GM19099 (cell line): Measurements from ENCODE around the gene KLK4.

ENCODE experiments used
- POLR2A ChIP-seq: IDR thresholded peaks from 3 replicates; pipeline ENCODE4 v1.6.1; 2011; ENCODE audit warnings: low read depth; ENCODE audit not compliant: insufficient read length; ENCODE audit errors: extremely low read depth

KLK4 gene, protein sequence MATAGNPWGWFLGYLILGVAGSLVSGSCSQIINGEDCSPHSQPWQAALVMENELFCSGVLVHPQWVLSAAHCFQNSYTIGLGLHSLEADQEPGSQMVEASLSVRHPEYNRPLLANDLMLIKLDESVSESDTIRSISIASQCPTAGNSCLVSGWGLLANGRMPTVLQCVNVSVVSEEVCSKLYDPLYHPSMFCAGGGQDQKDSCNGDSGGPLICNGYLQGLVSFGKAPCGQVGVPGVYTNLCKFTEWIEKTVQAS

DNA sequence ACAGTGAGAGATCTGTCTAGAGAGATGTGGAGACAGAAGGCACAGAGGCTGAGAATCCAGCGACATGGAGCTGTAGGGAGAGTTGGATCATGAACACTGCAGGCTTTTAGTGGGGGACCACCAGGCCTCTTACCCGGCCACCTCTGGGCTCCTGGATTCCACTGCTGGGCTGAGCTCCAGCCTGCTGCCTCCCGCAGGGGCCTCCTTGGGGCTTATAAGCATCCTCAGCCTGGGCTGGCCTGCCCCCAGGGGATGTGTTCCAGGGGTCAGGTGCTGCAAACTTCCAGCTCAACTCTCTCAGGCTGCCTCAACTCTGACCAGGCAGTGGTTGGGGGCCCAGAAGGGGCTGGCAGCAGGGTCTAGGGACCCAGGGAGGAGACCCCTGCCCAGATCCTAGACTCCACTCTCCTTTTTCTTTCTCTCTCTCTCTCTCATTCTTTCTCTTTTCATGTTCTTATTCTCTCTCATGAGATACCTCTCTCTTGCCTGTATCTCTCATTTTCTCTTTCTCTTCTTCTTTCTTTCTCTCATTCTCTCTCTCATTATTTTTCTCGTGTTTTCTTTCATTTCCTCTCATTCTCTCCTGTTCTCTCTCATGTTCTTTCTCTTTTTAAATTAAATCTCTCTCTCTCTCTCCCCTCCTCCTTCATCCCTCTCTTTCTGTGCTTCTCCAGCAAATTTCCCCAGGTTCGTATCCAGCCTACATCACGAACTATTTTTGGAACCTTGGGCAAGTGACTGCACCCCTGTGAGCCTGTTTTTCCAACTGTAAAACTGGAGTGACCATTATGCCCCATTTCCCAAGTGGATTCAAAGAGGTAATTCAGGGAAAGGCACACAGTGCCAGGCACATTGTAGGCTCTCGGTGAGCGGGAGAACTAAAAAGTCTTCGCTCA lies at the start of gene KLK4:
Gene KLK4, minus strand, starts transcription at position 190 of the 896 bp plus-strand sequence. CDS start 657 bp downstream, outside the sequence.
- TF ChIP-seq POLR2A = no peak

DNA sequence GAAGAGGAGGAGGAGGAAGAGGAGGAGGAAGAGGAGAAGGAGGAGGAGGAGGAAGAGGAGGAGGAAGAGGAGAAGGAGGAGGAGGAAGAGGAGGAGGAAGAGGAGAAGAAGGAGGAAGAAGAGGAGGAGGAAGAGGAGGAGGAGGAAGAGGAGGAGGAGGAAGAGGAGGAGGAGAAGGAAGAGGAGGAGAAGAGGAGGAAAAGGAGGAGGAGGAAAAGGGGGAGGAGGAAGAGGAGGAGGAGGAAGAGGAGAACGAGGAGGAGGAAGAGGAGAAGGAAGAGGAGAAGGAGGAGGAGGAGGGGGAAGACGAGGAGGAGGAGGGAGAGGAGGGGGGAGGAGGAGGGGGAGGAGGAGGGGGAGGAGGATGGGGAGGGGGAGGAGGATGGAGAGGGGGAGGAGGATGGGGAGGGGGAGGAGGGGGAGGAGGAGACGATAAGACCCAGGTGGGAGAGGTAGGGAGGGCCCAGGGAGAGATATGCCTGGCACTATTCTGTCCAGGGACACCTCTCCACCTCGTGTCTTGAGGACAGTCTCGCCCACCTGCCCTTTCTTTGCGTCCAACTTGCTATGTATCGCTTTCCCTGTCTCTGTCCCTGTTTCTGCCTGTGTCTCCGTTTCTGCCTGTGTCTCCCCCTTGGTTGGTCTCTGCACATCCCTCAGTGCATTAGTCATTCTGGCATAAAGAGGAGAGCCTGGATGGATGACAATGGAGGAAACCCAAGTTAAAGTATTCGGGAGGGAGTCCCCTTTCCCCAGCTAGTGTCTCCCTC lies 48.7 kb upstream of the KLK4 start:
- TF ChIP-seq POLR2A = no peak

DNA sequence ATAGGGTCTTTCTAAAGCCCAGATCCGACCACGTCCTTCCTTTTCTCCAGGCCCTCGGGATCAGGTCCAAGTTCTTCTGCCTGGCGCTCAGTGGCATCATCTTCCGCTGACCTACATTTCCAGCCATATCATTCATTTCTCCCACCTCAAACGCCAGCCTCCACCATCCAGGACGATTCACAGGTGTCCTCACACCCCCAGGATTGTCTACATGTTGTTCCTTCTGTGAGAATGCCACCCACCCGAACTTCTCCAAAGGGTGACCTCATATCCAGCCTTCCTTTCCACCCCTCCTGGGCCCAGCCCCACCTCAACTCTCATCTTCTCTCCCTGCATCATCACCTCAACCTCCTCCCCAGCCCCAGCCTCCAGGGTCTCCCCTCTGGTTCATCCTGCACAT lies 46.4 kb upstream of the KLK4 start:
- TF ChIP-seq POLR2A = no peak

DNA sequence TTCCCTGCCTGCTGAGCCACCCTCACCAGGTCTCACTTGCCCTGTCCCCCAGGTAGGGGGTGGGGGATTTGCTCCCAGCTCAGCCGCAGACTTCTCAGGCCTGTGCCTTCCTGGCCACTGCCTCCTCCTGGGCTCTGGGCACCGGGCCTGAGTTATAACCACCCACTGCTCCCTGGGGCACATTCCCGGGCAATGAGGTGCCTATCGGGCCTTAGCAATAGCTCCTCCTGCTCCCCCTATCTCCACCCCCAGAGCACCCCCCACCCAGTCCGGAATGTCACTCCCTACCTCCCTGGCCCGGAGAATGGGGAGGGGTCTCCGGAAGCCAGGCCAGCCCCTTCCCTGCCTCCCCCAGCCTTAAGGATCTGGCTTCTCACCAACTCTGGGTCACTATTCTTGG lies 41.7 kb upstream of the KLK4 start, which contains the start of gene KLK5:
Gene KLK5, minus strand, starts transcription at position 129 of the 400 bp plus-strand sequence. CDS start 381 bp downstream, outside the sequence.
- no peak for TF ChIP-seq POLR2A

DNA sequence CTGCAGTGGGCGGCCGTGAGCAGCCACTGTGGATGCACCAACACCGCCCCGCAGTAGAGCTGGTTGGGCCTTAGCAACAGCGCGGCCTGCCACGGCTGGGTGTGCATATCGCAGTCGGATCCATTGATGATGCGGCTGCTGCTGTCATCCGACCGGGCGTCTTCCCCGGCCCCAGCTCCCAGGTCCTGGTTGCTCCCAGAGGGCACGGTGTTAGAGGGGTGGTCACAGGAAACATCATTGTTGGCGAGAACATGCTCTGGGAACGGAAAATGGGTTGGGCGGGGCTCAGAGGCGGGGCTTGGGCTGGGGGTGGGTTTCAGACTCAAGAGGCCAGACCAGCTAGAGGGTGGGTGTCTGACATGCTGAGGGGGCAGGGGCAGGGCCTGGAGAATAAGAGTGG lies 38.7 kb upstream of the KLK4 start:
- no peak for TF ChIP-seq POLR2A

DNA sequence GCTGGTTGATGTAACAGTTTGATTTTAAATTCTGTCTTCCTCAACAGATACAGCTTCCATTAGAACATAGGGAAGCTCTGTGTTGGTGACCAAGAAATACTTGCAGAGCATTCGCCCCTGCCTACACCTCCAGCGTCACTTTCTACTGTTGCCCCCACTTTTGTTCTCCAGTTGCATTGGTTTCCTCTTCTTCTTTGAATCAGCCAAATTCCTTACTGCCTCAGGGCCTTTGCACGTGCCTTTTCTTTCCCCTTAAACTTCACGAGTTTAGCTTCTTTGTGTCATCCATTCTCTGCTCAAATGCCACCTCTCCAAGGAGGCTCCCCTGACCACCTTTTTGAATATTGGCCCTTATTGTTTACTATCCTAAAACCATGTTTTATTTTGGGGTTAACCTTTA lies 35.9 kb upstream of the KLK4 start:
- TF ChIP-seq POLR2A = no peak

DNA sequence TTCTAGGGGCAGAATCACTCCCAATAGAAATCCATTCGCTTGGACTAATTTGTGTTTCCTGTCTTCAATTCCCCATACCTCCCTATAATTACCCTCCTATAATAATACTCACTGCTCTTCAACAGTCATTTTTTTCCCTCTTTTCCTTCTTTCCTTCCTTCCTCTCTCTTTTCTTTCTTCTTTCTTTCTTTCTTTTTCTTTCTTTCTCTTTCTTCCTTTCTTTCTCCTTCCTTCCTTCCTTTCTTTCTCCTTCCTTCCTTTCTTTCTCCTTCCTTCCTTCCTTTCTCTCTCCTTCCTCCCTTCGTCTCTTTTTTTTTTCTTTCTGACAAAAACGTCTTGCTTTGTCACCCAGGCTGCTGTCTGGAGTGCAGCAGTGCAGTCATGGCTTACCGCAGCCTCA lies 33.6 kb upstream of the KLK4 start:
- TF ChIP-seq POLR2A = no peak

DNA sequence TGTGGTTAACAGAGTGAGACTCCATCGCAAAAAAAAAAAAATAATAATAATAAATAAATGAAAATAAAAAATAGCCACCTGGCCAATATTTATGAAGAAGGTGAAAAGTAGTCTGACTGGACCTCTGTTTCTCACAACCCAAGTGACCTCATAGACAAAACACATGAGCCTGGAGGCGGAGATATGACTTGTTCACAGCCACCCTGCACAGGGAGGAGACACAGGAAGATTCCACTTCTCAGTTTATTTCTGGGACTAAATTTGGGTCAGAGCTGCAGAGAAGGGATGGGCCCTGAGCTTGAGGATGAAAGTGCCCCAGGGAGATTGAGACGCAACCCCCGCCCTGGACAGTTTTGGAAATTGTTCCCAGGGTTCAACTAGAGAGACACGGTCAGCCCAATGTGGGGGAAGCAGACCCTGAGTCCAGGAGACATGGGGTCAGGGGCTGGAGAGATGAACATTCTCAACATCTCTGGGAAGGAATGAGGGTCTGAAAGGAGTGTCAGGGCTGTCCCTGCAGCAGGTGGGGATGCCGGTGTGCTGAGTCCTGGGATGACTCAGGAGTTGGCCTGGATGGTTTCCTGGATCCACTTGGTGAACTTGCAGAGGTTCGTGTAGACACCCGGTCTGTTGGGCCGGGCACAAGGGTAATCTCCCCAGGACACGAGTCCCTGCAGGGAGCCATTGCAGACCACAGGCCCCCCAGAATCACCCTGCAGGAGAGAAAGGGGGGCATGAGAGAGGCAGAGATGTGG lies 32.1 kb upstream of the KLK4 start:
- TF ChIP-seq POLR2A = no peak

DNA sequence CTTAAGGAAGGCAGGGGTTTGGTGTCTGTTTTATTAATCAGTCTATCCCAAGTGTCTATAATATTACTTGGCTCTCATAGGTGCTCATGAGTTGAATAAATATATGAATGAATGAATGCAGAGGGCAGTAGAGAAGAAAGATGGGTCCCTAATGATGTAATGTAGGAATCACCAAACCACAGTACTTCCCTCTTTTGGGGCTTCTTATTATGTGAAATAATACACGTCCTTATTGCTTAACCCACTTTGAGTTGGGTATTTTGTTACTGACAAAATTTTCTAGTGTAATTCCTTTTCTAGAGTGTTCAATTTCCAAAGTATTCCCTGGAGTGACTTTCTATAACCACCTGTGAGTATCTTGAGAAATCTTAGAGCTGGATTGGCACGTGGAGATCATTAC lies 28.4 kb upstream of the KLK4 start:
- TF ChIP-seq POLR2A = no peak

DNA sequence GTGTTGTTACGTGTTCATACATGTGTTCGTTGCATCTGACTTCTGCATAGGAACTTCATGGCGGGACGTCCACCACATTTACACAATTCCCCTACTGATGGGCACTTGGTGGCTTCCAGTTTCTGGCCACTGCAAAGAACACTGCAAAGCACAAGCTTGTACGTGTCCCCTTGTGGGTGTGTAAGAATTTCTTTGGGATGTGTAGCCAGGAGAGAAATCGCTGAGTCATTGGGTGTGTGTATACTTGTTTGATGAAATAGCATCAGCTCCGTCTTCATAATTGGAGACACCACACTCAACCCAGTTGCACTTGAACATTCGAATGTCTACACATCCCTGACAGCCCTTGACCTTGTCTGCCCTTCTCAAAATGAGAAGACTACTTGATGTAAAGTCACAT lies 22.4 kb upstream of the KLK4 start:
- no peak for TF ChIP-seq POLR2A

DNA sequence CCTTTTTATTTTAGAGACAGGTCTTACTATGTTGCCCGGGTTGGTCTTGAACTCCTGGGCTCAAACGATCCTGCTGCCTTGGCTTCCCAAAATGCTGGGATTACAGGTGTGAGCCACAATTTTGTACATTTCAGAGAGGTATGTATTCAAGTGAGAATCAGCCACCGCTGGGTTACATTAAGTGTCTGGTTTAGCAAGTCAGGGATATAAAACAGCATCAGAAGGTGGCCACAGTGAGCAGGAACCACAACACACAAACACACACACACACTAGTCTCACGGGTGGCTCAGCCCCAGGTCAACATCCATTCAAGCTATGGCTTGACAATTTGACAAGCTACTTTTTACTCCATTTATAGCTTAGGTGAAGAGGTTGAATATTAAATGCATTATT lies 21.5 kb upstream of the KLK4 start:
- no peak for TF ChIP-seq POLR2A

DNA sequence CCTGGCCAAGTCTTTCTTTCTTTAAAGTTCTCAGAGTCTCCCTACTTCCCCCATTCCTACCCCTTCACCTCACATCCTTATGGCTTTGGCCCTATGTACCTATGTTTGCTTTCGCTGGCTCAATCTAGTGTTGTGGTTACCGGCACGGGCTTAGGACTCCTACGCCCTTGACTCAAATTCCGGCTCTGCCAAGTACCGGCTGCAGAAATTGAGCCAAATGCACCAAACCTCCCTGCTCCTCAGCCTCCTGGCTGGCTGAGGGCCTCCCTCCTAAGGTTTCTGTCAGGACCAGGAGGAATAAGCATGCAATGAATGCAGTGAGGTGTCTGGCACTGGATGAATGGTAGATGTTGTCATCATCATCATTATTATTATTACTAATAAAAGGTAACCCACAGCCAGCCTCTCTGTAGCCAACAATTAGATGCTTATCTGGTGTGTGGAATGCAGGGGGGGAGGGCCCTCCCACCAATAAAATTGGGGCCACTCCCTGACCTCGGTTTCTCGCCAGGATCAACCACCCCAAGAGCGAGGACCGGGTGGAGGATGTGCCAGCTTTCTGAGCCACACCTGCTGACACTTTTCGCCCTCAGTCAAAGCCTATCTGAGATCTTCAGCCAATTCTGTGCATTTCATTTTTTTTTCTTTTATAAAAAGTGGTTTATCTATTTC lies 21.0 kb upstream of the KLK4 start:
- no peak for TF ChIP-seq POLR2A

DNA sequence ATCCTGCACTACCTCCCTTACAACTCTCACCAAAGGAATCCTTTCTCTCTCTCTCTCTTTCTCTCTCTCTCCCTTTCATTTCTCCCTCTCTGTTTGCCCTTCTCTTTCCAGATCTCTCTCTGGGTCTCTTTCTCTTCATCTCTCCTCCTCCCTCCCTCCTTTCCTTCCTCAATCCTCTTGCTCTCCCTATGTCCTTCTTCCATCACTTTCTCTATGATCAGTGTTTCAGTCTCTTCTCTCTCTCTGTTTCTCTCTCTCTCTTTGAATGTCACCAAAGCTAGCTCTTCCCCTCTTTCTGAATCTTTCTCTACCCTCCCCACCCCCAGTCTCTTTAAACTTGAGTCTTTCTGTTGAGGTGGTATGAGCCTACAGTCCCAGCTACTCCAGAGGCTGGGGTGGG lies 19.8 kb upstream of the KLK4 start:
- no peak for TF ChIP-seq POLR2A

DNA sequence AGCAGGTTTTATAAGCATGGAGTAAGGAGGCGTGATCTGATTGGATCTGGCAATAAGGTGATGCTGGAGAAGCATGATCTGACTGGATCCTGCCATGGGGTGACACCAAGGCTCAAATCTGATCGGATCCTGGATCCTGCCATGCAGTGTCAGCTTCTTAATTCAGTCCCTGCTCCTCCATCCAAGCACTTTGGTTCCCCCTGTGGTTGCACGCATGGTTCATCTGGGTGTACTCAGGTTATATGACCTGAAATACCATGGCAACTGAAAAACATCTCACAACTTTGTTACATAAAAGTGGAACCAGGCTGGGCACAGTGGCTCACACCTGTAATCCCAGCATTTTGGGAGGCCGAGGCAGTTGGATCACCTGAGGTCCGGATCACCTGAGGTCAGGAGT lies 17.6 kb upstream of the KLK4 start:
- no peak for TF ChIP-seq POLR2A
